A549 (cell line): ENCODE measurements around the gene AVPR1A. TPM values are rescaled to one million over a fixed set of nuclear protein-coding genes. Genes with fewer than 3 reads are reported as not detected.
A peak's percentile ranks its signal among the peaks of the same experiment; 100 is the strongest.
"Not testable (repeated sequence)": the region's sequence is repeated elsewhere in the genome, so short reads cannot be mapped to it uniquely, and the experiment has no call there.

Experiments used
- ATAC-seq, 2 experiments: fragments of 200-7000 bp in 1 of 2; fragments of >200 bp in 1 of 2; cut with Nextera tagmentation in 1 of 2; cut with Tn5 transposase in 1 of 2; 3 replicates each; pipeline versions ENCODE4 v1.8.0 to v1.9.1; 2018 to 2020; ENCODE audit warnings: mild to moderate bottlenecking in 1 of 2, moderate library complexity in 1 of 2
- CTCF ChIA-PET: fragments of 300-600 bp; sonication (Branson Sonifier 250); formaldehyde crosslinking; extraction: SDS; loops from one replicate; lab custom pipeline; 2021; ENCODE audit warnings: antibody characterized with exemption, inconsistent platforms; lab: Yijun Ruan, JAX
- POLR2A ChIA-PET: fragments of 350-600 bp; formaldehyde crosslinking; extraction: SDS; loops from one replicate; lab custom pipeline; 2021; ENCODE audit warnings: antibody characterized with exemption, inconsistent platforms; lab: Yijun Ruan, JAX
- DNase-seq, 2 experiments: peaks; one replicate each; pipeline versions ENCODE4 v3.0.0 to v3.0.0-alpha.2; 2011 to 2016; ENCODE audit warnings: low read depth in 1 of 2, low spot score in 1 of 2
- FAIRE-seq: peaks from 2 replicates; lab custom pipeline; 2011; peaks lifted over from hg19 to GRCh38; lab: Jason Lieb, UNC
- H3K27ac ChIP-seq, 2 experiments: fragments of >200 bp; sonication (Bioruptor Twin); formaldehyde crosslinking; 3 replicates each; pipeline ENCODE4 v1.5.1; 2016 to 2017
- H3K4me1 ChIP-seq: fragments of >200 bp; sonication (Bioruptor Twin); formaldehyde crosslinking; 3 replicates; pipeline ENCODE4 v1.6.1; 2016
- H3K4me2 ChIP-seq: fragments of >200 bp; sonication (Bioruptor Twin); formaldehyde crosslinking; 3 replicates; pipeline ENCODE4 v1.6.1; 2016
- H3K4me3 ChIP-seq: fragments of >200 bp; sonication (Bioruptor Twin); formaldehyde crosslinking; 3 replicates; pipeline ENCODE4 v1.5.1; 2016
- H3K9me3 ChIP-seq: fragments of >200 bp; sonication (Bioruptor Twin); formaldehyde crosslinking; 3 replicates; pipeline ENCODE4 v1.6.1; 2016
- ATOH8 ChIP-seq: fragments of 250-450 bp; sonication (Bioruptor Pico); IDR thresholded peaks from 2 replicates; pipeline ENCODE4 v1.5.0; 2020; ENCODE audit warnings: low read depth, mild to moderate bottlenecking, moderate library complexity
- BHLHE40 ChIP-seq: IDR thresholded peaks from 2 replicates; pipeline ENCODE4 v1.6.1; 2012; ENCODE audit warnings: low read depth, low read length, inconsistent platforms
- ELK1 ChIP-seq: fragments of 150-350 bp; IDR thresholded peaks from 2 replicates; pipeline ENCODE4 v1.6.1; 2014; ENCODE audit warnings: low read depth, mild to moderate bottlenecking, low read length
- FOSB ChIP-seq: fragments of 250-450 bp; sonication (Bioruptor Pico); IDR thresholded peaks from 2 replicates; pipeline ENCODE4 v1.5.0; 2020; ENCODE audit warnings: mild to moderate bottlenecking, moderate library complexity
- FOSL2 ChIP-seq, 2 experiments: fragments of 450-650 bp in 1 of 2; fragments of >200 bp in 1 of 2; sonication (Bioruptor Twin) in 1 of 2; formaldehyde crosslinking; IDR thresholded peaks; 2 replicates each; pipeline versions ENCODE4 v1.5.0 to v1.6.1; 2016 to 2020; ENCODE audit warnings: mild to moderate bottlenecking in 1 of 2, moderate library complexity in 1 of 2
- GATA3 ChIP-seq: IDR thresholded peaks from 2 replicates; pipeline ENCODE4 v1.6.1; 2012; ENCODE audit warnings: borderline replicate concordance
- HOXB13 ChIP-seq: fragments of 250-450 bp; sonication (Bioruptor Pico); IDR thresholded peaks from 2 replicates; pipeline ENCODE4 v1.5.0; 2020; ENCODE audit warnings: low read depth, mild to moderate bottlenecking, moderate library complexity
- HOXB5 ChIP-seq: fragments of 250-450 bp; sonication (Bioruptor Pico); IDR thresholded peaks from 2 replicates; pipeline ENCODE4 v1.5.0; 2020; ENCODE audit warnings: mild to moderate bottlenecking, moderate library complexity
- JUN ChIP-seq, 2 experiments: fragments of >200 bp; sonication (Bioruptor Twin); formaldehyde crosslinking; IDR thresholded peaks; 2 replicates in 1 of 2; 3 replicates in 1 of 2; pipeline ENCODE4 v1.6.1; 2016 to 2017
- KDM5A ChIP-seq: fragments of 200-600 bp; sonication (generic); IDR thresholded peaks from 2 replicates; pipeline ENCODE4 v1.6.1; 2016; ENCODE audit warnings: antibody characterized with exemption, mild to moderate bottlenecking
- MAFK ChIP-seq: fragments of 450-650 bp; IDR thresholded peaks from 2 replicates; pipeline ENCODE4 v1.6.1; 2014; ENCODE audit not compliant: partially characterized antibody
- NPAS2 ChIP-seq: fragments of 250-450 bp; sonication (Bioruptor Pico); IDR thresholded peaks from 2 replicates; pipeline ENCODE4 v1.8.0; 2022; ENCODE audit warnings: mild to moderate bottlenecking, moderate library complexity, borderline replicate concordance
- RFX5 ChIP-seq: fragments of 450-650 bp; IDR thresholded peaks from 2 replicates; pipeline ENCODE4 v1.7.1; 2014; ENCODE audit warnings: antibody characterized with exemption, mild to moderate bottlenecking, moderate library complexity
- RNF2 ChIP-seq: fragments of 200-600 bp; sonication (generic); IDR thresholded peaks from 2 replicates; pipeline ENCODE4 v1.6.1; 2016; ENCODE audit warnings: low read depth, mild to moderate bottlenecking, antibody characterized with exemption, moderate library complexity, borderline replicate concordance
- SMC3 ChIP-seq: fragments of >200 bp; sonication (Bioruptor Twin); formaldehyde crosslinking; IDR thresholded peaks from 3 replicates; pipeline ENCODE4 v1.6.1; 2018; ENCODE audit warnings: inconsistent platforms
- ZFP36 ChIP-seq: fragments of 450-650 bp; IDR thresholded peaks from 2 replicates; pipeline ENCODE4 v1.6.1; 2014; ENCODE audit warnings: borderline replicate concordance; ENCODE audit not compliant: partially characterized antibody
- WGBS: methylation state at CpG from one replicate; pipeline ENCODE4 v1.1.6; 2017; ENCODE audit errors: missing lambda C conversion rate; 5-methylcytosine and 5-hydroxymethylcytosine counted together
- polyA plus RNA-seq, 4 experiments: library from polyadenylated mRNA; depleted of rRNA in 3 of 4; stranded (reverse); fragments of >200 nt; fragmentation: RNase III in 1 of 4; extraction: RNeasy Plus Mini Kit Qiagen cat#74134 plus additional on column Dnase treatment in 1 of 4; gene quantifications; 2 replicates in 3 of 4; 3 replicates in 1 of 4; pipeline ENCODE4 v1.2.3, GENCODE V29; 2011 to 2017
- TF ChIP-seq, protein P1 (sequence below): fragments of >200 bp; sonication (Bioruptor Twin); formaldehyde crosslinking; IDR thresholded peaks from 3 replicates; pipeline ENCODE4 v1.6.1; 2016
- TF ChIP-seq, protein P2 (sequence below): IDR thresholded peaks from 2 replicates; pipeline ENCODE4 v1.6.1; 2012
- TF ChIP-seq, protein P3 (sequence below): fragments of >200 bp; sonication (Bioruptor Twin); formaldehyde crosslinking; IDR thresholded peaks from 3 replicates; pipeline ENCODE4 v1.5.1; 2016
- TF ChIP-seq, protein P4 (sequence below): fragments of 250-450 bp; sonication (Bioruptor Pico); IDR thresholded peaks from 2 replicates; pipeline ENCODE4 v1.5.0; 2021; ENCODE audit warnings: mild to moderate bottlenecking, moderate library complexity, borderline replicate concordance

Gene AVPR1A
- polyA plus RNA-seq, 2 of the 4 experiments (the other 2 are of a cell fraction) = 0.01 TPM; not detected in 1

- DNase-seq (no peak), FAIRE-seq (no peak), ATAC-seq (no peak)
- 3% methylated on average over 2 of the region's 2 CpGs for WGBS
- Histone ChIP-seq H3K4me1 (no peaks in the 10 kb centered on the region), H3K4me2 (no peak overlapping the region), H3K9me3 (peaks cover 23% of the 10 kb centered on the region; the same call in 2 of the 3 replicates), H3K27ac (no peak overlapping the region), H3K4me3 (no peak overlapping the region)
- TF ChIP-seq ATOH8 (no peak), ZFP36 (peak; percentile 76), HOXB13 (no peak)
- ChIA-PET POLR2A (no interaction called here), CTCF (no interaction called here)
These were observed 28.2 kb upstream of the AVPR1A start for GRCh38 chr12:63179224-63179623.

DNA sequence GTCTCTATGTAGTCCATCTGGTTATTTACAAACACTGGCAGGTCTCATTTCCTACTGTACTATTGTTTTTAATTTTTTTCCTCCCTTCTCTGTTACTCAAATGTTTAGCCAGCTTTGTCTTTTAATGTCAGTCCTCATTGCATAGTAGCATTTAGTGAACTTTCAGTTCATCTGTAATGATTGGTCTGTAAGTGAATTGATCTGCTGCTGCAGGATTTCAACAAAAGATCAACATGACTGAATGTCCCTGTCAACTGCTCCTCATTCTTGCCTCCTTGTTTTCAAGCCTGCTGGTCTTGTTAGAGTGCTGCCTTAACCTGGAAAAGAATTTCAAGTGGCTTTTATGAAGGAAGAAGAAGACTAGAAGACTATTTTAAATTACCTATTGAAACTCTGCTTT is 19.3 kb upstream of the AVPR1A start:
- no peak for ATAC-seq
- ChIA-PET CTCF (interaction anchor here (0.6 to 1.1 kb wide), 2 partner anchors 18 to 106 kb away, joined by 3 to 5 read pairs; no protein-coding TSS in a partner anchor), POLR2A (no interaction called here)
- DNase-seq = no peak
- Histone ChIP-seq H3K4me3 (no peak overlapping the region), H3K9me3 (peaks cover 3% of the 10 kb centered on the region; the same call in 1 of the 3 replicates), H3K27ac (no peak overlapping the region), H3K4me1 (no peaks in the 10 kb centered on the region), H3K4me2 (no peak overlapping the region)
- TF ChIP-seq FOSB (CRISPR knock-in tag) (no peak), BHLHE40 (no peak), ZFP36 (no peak), ELK1 (no peak), SMC3 (no peak), HOXB13 (no peak), GATA3 (no peak), MAFK (no peak), NPAS2 (CRISPR knock-in tag) (no peak)
- TF ChIP-seq, protein P1, sequence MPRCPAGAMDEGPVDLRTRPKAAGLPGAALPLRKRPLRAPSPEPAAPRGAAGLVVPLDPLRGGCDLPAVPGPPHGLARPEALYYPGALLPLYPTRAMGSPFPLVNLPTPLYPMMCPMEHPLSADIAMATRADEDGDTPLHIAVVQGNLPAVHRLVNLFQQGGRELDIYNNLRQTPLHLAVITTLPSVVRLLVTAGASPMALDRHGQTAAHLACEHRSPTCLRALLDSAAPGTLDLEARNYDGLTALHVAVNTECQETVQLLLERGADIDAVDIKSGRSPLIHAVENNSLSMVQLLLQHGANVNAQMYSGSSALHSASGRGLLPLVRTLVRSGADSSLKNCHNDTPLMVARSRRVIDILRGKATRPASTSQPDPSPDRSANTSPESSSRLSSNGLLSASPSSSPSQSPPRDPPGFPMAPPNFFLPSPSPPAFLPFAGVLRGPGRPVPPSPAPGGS = no peak
- TF ChIP-seq, protein P2, sequence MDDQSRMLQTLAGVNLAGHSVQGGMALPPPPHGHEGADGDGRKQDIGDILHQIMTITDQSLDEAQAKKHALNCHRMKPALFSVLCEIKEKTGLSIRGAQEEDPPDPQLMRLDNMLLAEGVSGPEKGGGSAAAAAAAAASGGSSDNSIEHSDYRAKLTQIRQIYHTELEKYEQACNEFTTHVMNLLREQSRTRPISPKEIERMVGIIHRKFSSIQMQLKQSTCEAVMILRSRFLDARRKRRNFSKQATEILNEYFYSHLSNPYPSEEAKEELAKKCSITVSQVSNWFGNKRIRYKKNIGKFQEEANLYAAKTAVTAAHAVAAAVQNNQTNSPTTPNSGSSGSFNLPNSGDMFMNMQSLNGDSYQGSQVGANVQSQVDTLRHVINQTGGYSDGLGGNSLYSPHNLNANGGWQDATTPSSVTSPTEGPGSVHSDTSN = no peak
- FAIRE-seq = no peak

- 20% methylated on average over 5 of the region's 6 CpGs for WGBS
- H3K9me3 ChIP-seq, H3K4me2 ChIP-seq, H3K4me3 ChIP-seq, POLR2A ChIA-PET, ATAC-seq, DNase-seq, FAIRE-seq, H3K4me1 ChIP-seq, H3K27ac ChIP-seq: not testable (repeated sequence)
- CTCF ChIA-PET = interaction anchor here (2.5 kb wide), 1 partner anchor 16 kb away, joined by 8 read pairs; the partner anchor contains the start of gene AVPR1A
These were observed 16.7 kb upstream of the AVPR1A start for GRCh38 chr12:63167741-63168140.

DNA sequence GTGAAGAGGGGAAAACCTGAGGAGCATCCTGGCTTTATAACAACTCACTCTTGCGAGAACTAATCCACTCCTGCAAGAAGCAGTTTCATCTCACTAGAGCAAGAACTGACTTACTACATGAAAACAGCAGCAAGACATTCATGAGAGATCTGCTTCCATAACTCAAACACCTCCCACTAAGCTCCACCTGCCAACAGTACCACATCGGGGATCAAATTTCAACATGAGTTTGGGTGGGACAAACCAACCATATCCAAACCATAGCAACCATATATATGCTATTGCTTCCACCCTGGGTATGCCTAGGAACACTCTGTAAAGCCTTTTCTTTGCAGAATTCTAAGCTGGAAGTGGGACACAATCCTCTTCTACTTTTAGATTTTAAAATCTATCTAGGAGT is 13.9 kb upstream of the AVPR1A start:
- ATAC-seq (peak in 1 of 2 experiments; percentile 24; a peak in 1 of 6 replicates), DNase-seq (no peak), FAIRE-seq (no peak)
- CTCF ChIA-PET = interaction anchor here (3.4 kb wide), 1 partner anchor 13 kb away, joined by 22 read pairs; the partner anchor contains the start of gene AVPR1A
- POLR2A ChIA-PET = no interaction called here
- H3K4me1 ChIP-seq = no peaks in the 10 kb centered on the region
- H3K4me2 ChIP-seq = no peak overlapping the region
- H3K4me3 ChIP-seq = no peak overlapping the region
- H3K27ac ChIP-seq = no peak overlapping the region
- 33% methylated on average over 2 of the region's 2 CpGs for WGBS
- H3K9me3 ChIP-seq = no peaks in the 10 kb centered on the region
- TF ChIP-seq, protein P1 = no peak
- TF ChIP-seq FOSL2 (IDR thresholded peaks at IDR 0.05) (no peak), FOSL2 (CRISPR knock-in tag; IDR thresholded peaks at IDR 0.05) (no peak), RFX5 (no peak), KDM5A (no peak), RNF2 (no peak), JUN (IDR thresholded peaks at IDR 0.05) (no peak), HOXB5 (no peak)
- TF ChIP-seq, protein P3, sequence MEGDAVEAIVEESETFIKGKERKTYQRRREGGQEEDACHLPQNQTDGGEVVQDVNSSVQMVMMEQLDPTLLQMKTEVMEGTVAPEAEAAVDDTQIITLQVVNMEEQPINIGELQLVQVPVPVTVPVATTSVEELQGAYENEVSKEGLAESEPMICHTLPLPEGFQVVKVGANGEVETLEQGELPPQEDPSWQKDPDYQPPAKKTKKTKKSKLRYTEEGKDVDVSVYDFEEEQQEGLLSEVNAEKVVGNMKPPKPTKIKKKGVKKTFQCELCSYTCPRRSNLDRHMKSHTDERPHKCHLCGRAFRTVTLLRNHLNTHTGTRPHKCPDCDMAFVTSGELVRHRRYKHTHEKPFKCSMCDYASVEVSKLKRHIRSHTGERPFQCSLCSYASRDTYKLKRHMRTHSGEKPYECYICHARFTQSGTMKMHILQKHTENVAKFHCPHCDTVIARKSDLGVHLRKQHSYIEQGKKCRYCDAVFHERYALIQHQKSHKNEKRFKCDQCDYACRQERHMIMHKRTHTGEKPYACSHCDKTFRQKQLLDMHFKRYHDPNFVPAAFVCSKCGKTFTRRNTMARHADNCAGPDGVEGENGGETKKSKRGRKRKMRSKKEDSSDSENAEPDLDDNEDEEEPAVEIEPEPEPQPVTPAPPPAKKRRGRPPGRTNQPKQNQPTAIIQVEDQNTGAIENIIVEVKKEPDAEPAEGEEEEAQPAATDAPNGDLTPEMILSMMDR = no peak
- TF ChIP-seq, protein P4, sequence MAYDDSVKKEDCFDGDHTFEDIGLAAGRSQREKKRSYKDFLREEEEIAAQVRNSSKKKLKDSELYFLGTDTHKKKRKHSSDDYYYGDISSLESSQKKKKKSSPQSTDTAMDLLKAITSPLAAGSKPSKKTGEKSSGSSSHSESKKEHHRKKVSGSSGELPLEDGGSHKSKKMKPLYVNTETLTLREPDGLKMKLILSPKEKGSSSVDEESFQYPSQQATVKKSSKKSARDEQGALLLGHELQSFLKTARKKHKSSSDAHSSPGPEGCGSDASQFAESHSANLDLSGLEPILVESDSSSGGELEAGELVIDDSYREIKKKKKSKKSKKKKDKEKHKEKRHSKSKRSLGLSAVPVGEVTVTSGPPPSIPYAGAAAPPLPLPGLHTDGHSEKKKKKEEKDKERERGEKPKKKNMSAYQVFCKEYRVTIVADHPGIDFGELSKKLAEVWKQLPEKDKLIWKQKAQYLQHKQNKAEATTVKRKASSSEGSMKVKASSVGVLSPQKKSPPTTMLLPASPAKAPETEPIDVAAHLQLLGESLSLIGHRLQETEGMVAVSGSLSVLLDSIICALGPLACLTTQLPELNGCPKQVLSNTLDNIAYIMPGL (CRISPR knock-in tag) = no peak
